ENCODE results near the gene ZSCAN25. TPM values are rescaled to one million over a fixed set of nuclear protein-coding genes. Genes with fewer than 3 reads are reported as not detected.
A peak's percentile ranks its signal among the peaks of the same experiment; 100 is the strongest.

ZSCAN25 gene
- total and polyA plus RNA-seq, 7 experiments from 2014 or later = 15.5 to 51.6 (median 40.6) TPM

- Mint-ChIP-seq H3K4me1 (peaks cover 30 to 40% (median 40%) of the 10 kb centered on the region in 7 donors), H3K4me3 (peak overlapping the region in 5 of 10 donors; percentile 25 to 66 (median 42)), H3K36me3 (peaks cover 9 to 19% (median 14%) of the 10 kb centered on the region in 5 donors), H3K27me3 (peaks cover 0 to 4% (median 0%) of the 10 kb centered on the region in 5 donors), H3K27ac (no peak overlapping the region), H3K9me3 (peaks cover 0 to 4% (median 0%) of the 10 kb centered on the region in 11 donors)
- Histone ChIP-seq H3K27ac (ENCODE audit: low read depth, low read length) (no peak overlapping the region), H3K36me3 (ENCODE audit: control insufficient read depth in 2 of 3, insufficient read depth in 3 of 3, low read length in 3 of 3) (peaks cover 3 to 20% (median 4%) of the 10 kb centered on the region in 3 experiments), H3K27me3 (ENCODE audit: control insufficient read depth in 2 of 2, insufficient read depth in 2 of 2, low read length in 2 of 2) (no peaks in the 10 kb centered on the region), H3K9me3 (ENCODE audit: control insufficient read depth in 2 of 3, low read length in 3 of 3) (no peaks in the 10 kb centered on the region), H3K4me3 (ENCODE audit: low read length) (no peak overlapping the region), H3K4me1 (ENCODE audit: control insufficient read depth in 2 of 2, insufficient read depth in 2 of 2, low read length in 2 of 2) (peaks cover 12 to 14% of the 10 kb centered on the region in 2 donors)
- no peak for ATAC-seq
- POLR2A ChIA-PET = interaction anchor here (0.6 to 4.0 kb wide), 2 partner anchors 56 to 175 kb away, joined by 3 to 38 read pairs; partner anchors contain the start of gene ZNF655
- CTCF ChIA-PET = interaction anchor here (1.2 kb wide), 1 partner anchor 80 kb away, joined by 4 read pairs; no protein-coding TSS in a partner anchor
- DNase-seq = no peak
- intact Hi-C loops (cut with micrococcal nuclease) = loop anchor here in 1 of 2 donors (5.0 kb wide), 1 partner anchor 48 kb away; no protein-coding TSS in a partner anchor
Observed at GRCh38 chr7:99614495-99614894, 2.3 kb upstream of the ZSCAN25 start.

GRCh38 chr7:99615989-99616358 is 772 bp upstream of the ZSCAN25 start:
- ATAC-seq = no peak
- H3K36me3 Mint-ChIP-seq = peaks cover 9 to 25% (median 22%) of the 10 kb centered on the region in 5 donors
- no peaks in the 10 kb centered on the region for H3K9me3 ChIP-seq (ENCODE audit: control insufficient read depth in 2 of 3, low read length in 3 of 3)
- H3K27ac Mint-ChIP-seq = peak overlapping the region; percentile 88 to 99 (median 97)
- peaks cover 30 to 51% (median 44%) of the 10 kb centered on the region in 7 donors for H3K4me1 Mint-ChIP-seq
- H3K36me3 ChIP-seq (ENCODE audit: control insufficient read depth in 2 of 3, insufficient read depth in 3 of 3, low read length in 3 of 3) = peaks cover 9 to 35% (median 11%) of the 10 kb centered on the region in 3 experiments
- intact Hi-C loops (cut with micrococcal nuclease) = loop anchor here (1.0 to 5.0 kb wide), 13 partner anchors 8 to 813 kb away; partner anchors contain the start of genes BUD31 (in 2 of the 2), PDAP1 (in 2 of the 2), ZKSCAN5 (in 2 of the 2) and ZNF3 (in 2 of the 2)
- peak overlapping the region; percentile 94 to 99 (median 98) for H3K4me3 Mint-ChIP-seq
- ChIA-PET POLR2A (interaction anchor here (0.7 to 4.0 kb wide), 12 partner anchors 9 to 399 kb away, joined by 3 to 38 read pairs (median 5); partner anchors contain the start of genes BUD31, FAM200A, PDAP1 and TMEM225B), CTCF (interaction anchor here (0.6 kb wide), 2 partner anchors 55 to 460 kb away, joined by 3 to 4 read pairs; no protein-coding TSS in a partner anchor)
- H3K27ac ChIP-seq (ENCODE audit: low read depth, low read length) = peak overlapping the region; percentile 90
- no peak for DNase-seq
- H3K27me3 Mint-ChIP-seq = peaks cover 0 to 4% (median 0%) of the 10 kb centered on the region in 5 donors
- H3K27me3 ChIP-seq (ENCODE audit: control insufficient read depth in 2 of 2, insufficient read depth in 2 of 2, low read length in 2 of 2) = no peaks in the 10 kb centered on the region
- peak overlapping the region; percentile 83 for H3K4me3 ChIP-seq (ENCODE audit: low read length)
- peaks cover 12 to 14% of the 10 kb centered on the region in 2 donors for H3K4me1 ChIP-seq (ENCODE audit: control insufficient read depth in 2 of 2, insufficient read depth in 2 of 2, low read length in 2 of 2)
- H3K9me3 Mint-ChIP-seq = peaks cover 0 to 4% (median 0%) of the 10 kb centered on the region in 11 donors

GRCh38 chr7:99617192-99617781 is 541 bp downstream of the ZSCAN25 start:
- POLR2A ChIA-PET = interaction anchor here (0.7 to 4.0 kb wide), 12 partner anchors 8 to 398 kb away, joined by 3 to 38 read pairs (median 5); partner anchors contain the start of genes BUD31, FAM200A, PDAP1 and TMEM225B
- peaks cover 12 to 48% (median 16%) of the 10 kb centered on the region in 3 experiments for H3K36me3 ChIP-seq (ENCODE audit: control insufficient read depth in 2 of 3, insufficient read depth in 3 of 3, low read length in 3 of 3)
- H3K36me3 Mint-ChIP-seq = peaks cover 9 to 35% (median 32%) of the 10 kb centered on the region in 5 donors
- CTCF ChIA-PET = no interaction called here
- H3K27me3 ChIP-seq (ENCODE audit: control insufficient read depth in 2 of 2, insufficient read depth in 2 of 2, low read length in 2 of 2) = no peaks in the 10 kb centered on the region
- peak overlapping the region; percentile 83 for H3K4me3 ChIP-seq (ENCODE audit: low read length)
- H3K9me3 ChIP-seq (ENCODE audit: control insufficient read depth in 2 of 3, low read length in 3 of 3) = no peaks in the 10 kb centered on the region
- peaks cover 12 to 14% of the 10 kb centered on the region in 2 donors for H3K4me1 ChIP-seq (ENCODE audit: control insufficient read depth in 2 of 2, insufficient read depth in 2 of 2, low read length in 2 of 2)
- ATAC-seq (no peak), DNase-seq (no peak)
- peak overlapping the region; percentile 88 to 99 (median 97) for H3K27ac Mint-ChIP-seq
- intact Hi-C loops (cut with micrococcal nuclease) = loop anchor here (1.0 to 5.0 kb wide), 7 partner anchors 36 to 812 kb away; partner anchors contain the start of genes BUD31 (in 2 of the 2), PDAP1 (in 2 of the 2), ZNF3 (in 2 of the 2) and MEPCE (in 1 of the 2)
- peaks cover 0 to 4% (median 0%) of the 10 kb centered on the region in 5 donors for H3K27me3 Mint-ChIP-seq
- H3K4me3 Mint-ChIP-seq = peak overlapping the region; percentile 94 to 99 (median 98)
- H3K27ac ChIP-seq (ENCODE audit: low read depth, low read length) = peak overlapping the region; percentile 90
- peaks cover 30 to 57% (median 51%) of the 10 kb centered on the region in 7 donors for H3K4me1 Mint-ChIP-seq
- H3K9me3 Mint-ChIP-seq = peaks cover 0 to 4% (median 0%) of the 10 kb centered on the region in 11 donors

GRCh38 chr7:99618726-99619125 is 2.0 kb downstream of the ZSCAN25 start:
- no peaks in the 10 kb centered on the region for H3K9me3 Mint-ChIP-seq
- H3K4me1 ChIP-seq (ENCODE audit: control insufficient read depth in 2 of 2, insufficient read depth in 2 of 2, low read length in 2 of 2) = peaks cover 21 to 26% of the 10 kb centered on the region in 2 donors
- ATAC-seq = no peak
- peaks cover 20 to 59% (median 26%) of the 10 kb centered on the region in 3 experiments for H3K36me3 ChIP-seq (ENCODE audit: control insufficient read depth in 2 of 3, insufficient read depth in 3 of 3, low read length in 3 of 3)
- no peak for DNase-seq
- POLR2A ChIA-PET = no interaction called here
- H3K36me3 Mint-ChIP-seq = peaks cover 9 to 48% (median 36%) of the 10 kb centered on the region in 5 donors
- no peaks in the 10 kb centered on the region for H3K9me3 ChIP-seq (ENCODE audit: control insufficient read depth in 2 of 3, low read length in 3 of 3)
- no peak overlapping the region for H3K4me3 ChIP-seq (ENCODE audit: low read length)
- H3K27ac ChIP-seq (ENCODE audit: low read depth, low read length) = peak overlapping the region; percentile 90
- CTCF ChIA-PET = no interaction called here
- peak overlapping the region; percentile 6 to 99 (median 92) for H3K27ac Mint-ChIP-seq
- peak overlapping the region; percentile 94 to 99 (median 98) for H3K4me3 Mint-ChIP-seq
- no peaks in the 10 kb centered on the region for H3K27me3 ChIP-seq (ENCODE audit: control insufficient read depth in 2 of 2, insufficient read depth in 2 of 2, low read length in 2 of 2)
- peaks cover 0 to 4% (median 0%) of the 10 kb centered on the region in 5 donors for H3K27me3 Mint-ChIP-seq
- peaks cover 36 to 71% (median 62%) of the 10 kb centered on the region in 7 donors for H3K4me1 Mint-ChIP-seq
- intact Hi-C loops (cut with micrococcal nuclease) = loop anchor here (5.0 kb wide), 2 partner anchors 379 to 464 kb away; partner anchors contain the start of gene ZNF3 (in 1 of the 2)

- Histone ChIP-seq H3K9me3 (ENCODE audit: control insufficient read depth in 2 of 3, low read length in 3 of 3) (no peaks in the 10 kb centered on the region), H3K36me3 (ENCODE audit: control insufficient read depth in 2 of 3, insufficient read depth in 3 of 3, low read length in 3 of 3) (peaks cover 20 to 59% (median 26%) of the 10 kb centered on the region in 3 experiments), H3K4me3 (ENCODE audit: low read length) (no peak overlapping the region), H3K27ac (ENCODE audit: low read depth, low read length) (peak overlapping the region; percentile 44), H3K27me3 (ENCODE audit: control insufficient read depth in 2 of 2, insufficient read depth in 2 of 2, low read length in 2 of 2) (no peaks in the 10 kb centered on the region), H3K4me1 (ENCODE audit: control insufficient read depth in 2 of 2, insufficient read depth in 2 of 2, low read length in 2 of 2) (peaks cover 28 to 34% of the 10 kb centered on the region in 2 donors)
- H3K36me3 Mint-ChIP-seq = peaks cover 9 to 57% (median 40%) of the 10 kb centered on the region in 5 donors
- peak overlapping the region in 8 of 9 donors; percentile 76 to 99 (median 90) for H3K27ac Mint-ChIP-seq
- CTCF ChIA-PET = no interaction called here
- peaks cover 0 to 3% (median 0%) of the 10 kb centered on the region in 11 donors for H3K9me3 Mint-ChIP-seq
- peaks cover 46 to 80% (median 71%) of the 10 kb centered on the region in 7 donors for H3K4me1 Mint-ChIP-seq
- DNase-seq = no peak
- POLR2A ChIA-PET = interaction anchor here (0.5 kb wide), 1 partner anchor 148 kb away, joined by 3 read pairs; no protein-coding TSS in a partner anchor
- peaks cover 0 to 4% (median 0%) of the 10 kb centered on the region in 5 donors for H3K27me3 Mint-ChIP-seq
- intact Hi-C loops (cut with micrococcal nuclease) = loop anchor here (5.0 to 10.0 kb wide), 3 partner anchors 375 to 463 kb away; partner anchors contain the start of gene ZNF3 (in 1 of the 2)
- ATAC-seq = no peak
- H3K4me3 Mint-ChIP-seq = peak overlapping the region in 4 of 10 donors; percentile 34 to 99 (median 66)
Observed at GRCh38 chr7:99619571-99620130, 2.9 kb downstream of the ZSCAN25 start.

GRCh38 chr7:99621271-99621670 is 4.5 kb downstream of the ZSCAN25 start:
- ChIA-PET CTCF (interaction anchor here (0.9 kb wide), 1 partner anchor 8 kb away, joined by 3 read pairs; no protein-coding TSS in a partner anchor), POLR2A (interaction anchor here (1.3 kb wide), 1 partner anchor 63 kb away, joined by 5 read pairs; the partner anchor contains the start of gene ZNF655)
- H3K9me3 ChIP-seq (ENCODE audit: control insufficient read depth in 2 of 3, low read length in 3 of 3) = no peaks in the 10 kb centered on the region
- DNase-seq (no peak), ATAC-seq (no peak)
- Mint-ChIP-seq H3K27me3 (no peaks in the 10 kb centered on the region), H3K36me3 (peaks cover 17 to 69% (median 54%) of the 10 kb centered on the region in 5 donors), H3K4me1 (peaks cover 52 to 89% (median 79%) of the 10 kb centered on the region in 7 donors), H3K27ac (peak overlapping the region; percentile 6 to 97 (median 76)), H3K9me3 (peaks cover 0 to 4% (median 0%) of the 10 kb centered on the region in 11 donors), H3K4me3 (no peak overlapping the region)
- peak overlapping the region; percentile 24 for H3K27ac ChIP-seq (ENCODE audit: low read depth, low read length)
- intact Hi-C loops (cut with micrococcal nuclease) = loop anchor here in 1 of 2 donors (10.0 kb wide), 1 partner anchor 374 kb away; no protein-coding TSS in a partner anchor
- H3K4me3 ChIP-seq (ENCODE audit: low read length) = no peak overlapping the region
- peaks cover 32 to 45% of the 10 kb centered on the region in 2 donors for H3K4me1 ChIP-seq (ENCODE audit: control insufficient read depth in 2 of 2, insufficient read depth in 2 of 2, low read length in 2 of 2)
- H3K27me3 ChIP-seq (ENCODE audit: control insufficient read depth in 2 of 2, insufficient read depth in 2 of 2, low read length in 2 of 2) = no peaks in the 10 kb centered on the region
- H3K36me3 ChIP-seq (ENCODE audit: control insufficient read depth in 2 of 3, insufficient read depth in 3 of 3, low read length in 3 of 3) = peaks cover 20 to 70% (median 26%) of the 10 kb centered on the region in 3 experiments

All from naive thymus-derived CD4-positive, alpha-beta T cell (primary cell).